NCI-H2196 treated with DMSO at 0.1 percent for 48 hours (cell line): ENCODE data around the gene CA5A.
"Not testable (repeated sequence)": the region's sequence is repeated elsewhere in the genome, so short reads cannot be mapped to it uniquely, and the experiment has no call there.

Source experiments
- DNase-seq: peaks from one replicate; lab custom pipeline; 2025; ENCODE audit not compliant: unreplicated experiment; lab: John Stamatoyannopoulos, UW

Gene CA5A

GRCh38 chr16:87949071-87949744, 12.9 kb upstream of the CA5A start:
- no peak for DNase-seq

- DNase-seq = no peak
Measured at GRCh38 chr16:87948735-87949070, 12.4 kb upstream of the CA5A start.

GRCh38 chr16:87948119-87948545, 11.8 kb upstream of the CA5A start:
- DNase-seq = no peak

- DNase-seq = no peak
Measured at GRCh38 chr16:87947356-87948118, 11.2 kb upstream of the CA5A start.

GRCh38 chr16:87946596-87947347, 10.4 kb upstream of the CA5A start:
- no peak for DNase-seq

GRCh38 chr16:87945351-87946042, 9.2 kb upstream of the CA5A start:
- DNase-seq = no peak

- no peak for DNase-seq
Measured at GRCh38 chr16:87942680-87943079, 6.4 kb upstream of the CA5A start.

GRCh38 chr16:87939562-87940423, 3.5 kb upstream of the CA5A start:
- no peak for DNase-seq

- no peak for DNase-seq
Measured at GRCh38 chr16:87938412-87938949, 2.2 kb upstream of the CA5A start.

GRCh38 chr16:87937231-87937542, 858 bp upstream of the CA5A start:
- not testable (repeated sequence) for DNase-seq

GRCh38 chr16:87936016-87936374, 334 bp downstream of the CA5A start:
- not testable (repeated sequence) for DNase-seq

GRCh38 chr16:87934752-87935425, 1.4 kb downstream of the CA5A start:
- DNase-seq = not testable (repeated sequence)

GRCh38 chr16:87933140-87933495, 3.2 kb downstream of the CA5A start:
- DNase-seq = no peak

- not testable (repeated sequence) for DNase-seq
Measured at GRCh38 chr16:87932475-87933139, 3.7 kb downstream of the CA5A start.

- no peak for DNase-seq
Measured at GRCh38 chr16:87931504-87931903, 4.8 kb downstream of the CA5A start.

- no peak for DNase-seq
Measured at GRCh38 chr16:87930456-87930855, 5.9 kb downstream of the CA5A start.

GRCh38 chr16:87929986-87930385, 6.3 kb downstream of the CA5A start:
- DNase-seq = no peak

- no peak for DNase-seq
Measured at GRCh38 chr16:87927195-87927562, 9.2 kb downstream of the CA5A start.
